ENCODE measurements around the gene CATSPERZ.

The CATSPERZ gene

DNA sequence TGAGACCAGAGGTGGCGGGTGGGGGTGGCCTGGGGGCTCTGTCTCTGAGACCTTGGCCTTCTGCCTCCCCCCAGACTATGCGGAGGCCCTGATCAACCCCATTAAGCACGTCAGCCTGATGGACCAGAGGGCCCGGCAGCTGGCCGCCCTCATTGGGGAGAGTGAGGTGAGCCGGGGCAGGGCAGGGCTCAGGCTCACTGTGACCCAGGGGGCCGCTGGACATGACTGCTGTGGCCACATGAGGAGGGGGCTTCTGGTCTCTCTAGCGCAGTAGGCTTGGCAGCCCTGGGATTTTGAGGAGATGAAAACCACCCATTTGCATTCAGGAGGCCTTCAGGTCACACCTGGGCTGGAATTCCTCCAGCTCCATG lies 36.2 kb upstream of the CATSPERZ start:
- DNase-seq (ENCODE audit: low spot score), result no peak

DNA sequence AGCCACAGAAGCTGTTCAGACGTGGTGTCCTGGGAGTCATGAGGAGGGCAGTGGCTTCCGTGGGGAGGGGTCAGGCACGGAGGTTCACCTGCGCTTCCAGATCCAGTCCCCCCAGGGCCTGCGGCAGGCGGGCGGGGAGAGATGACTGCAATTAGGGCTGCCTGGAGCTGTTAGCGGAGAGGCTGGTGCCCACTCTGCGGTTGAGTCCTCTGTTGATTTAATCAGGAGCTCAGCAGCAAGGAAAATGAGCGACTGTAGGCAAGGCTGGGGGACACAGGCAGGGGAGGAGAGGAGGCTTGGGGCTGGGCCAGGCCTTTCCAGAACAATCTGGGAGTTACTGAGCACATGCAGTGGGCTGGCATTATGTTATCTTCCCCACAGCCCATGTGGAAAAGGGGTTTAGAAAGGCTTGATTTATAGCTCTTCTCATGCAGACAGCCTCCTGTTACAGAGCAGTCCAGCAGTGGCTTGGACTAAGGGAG lies 35.7 kb upstream of the CATSPERZ start:
- peak; percentile 79 for DNase-seq (ENCODE audit: low spot score)

DNA sequence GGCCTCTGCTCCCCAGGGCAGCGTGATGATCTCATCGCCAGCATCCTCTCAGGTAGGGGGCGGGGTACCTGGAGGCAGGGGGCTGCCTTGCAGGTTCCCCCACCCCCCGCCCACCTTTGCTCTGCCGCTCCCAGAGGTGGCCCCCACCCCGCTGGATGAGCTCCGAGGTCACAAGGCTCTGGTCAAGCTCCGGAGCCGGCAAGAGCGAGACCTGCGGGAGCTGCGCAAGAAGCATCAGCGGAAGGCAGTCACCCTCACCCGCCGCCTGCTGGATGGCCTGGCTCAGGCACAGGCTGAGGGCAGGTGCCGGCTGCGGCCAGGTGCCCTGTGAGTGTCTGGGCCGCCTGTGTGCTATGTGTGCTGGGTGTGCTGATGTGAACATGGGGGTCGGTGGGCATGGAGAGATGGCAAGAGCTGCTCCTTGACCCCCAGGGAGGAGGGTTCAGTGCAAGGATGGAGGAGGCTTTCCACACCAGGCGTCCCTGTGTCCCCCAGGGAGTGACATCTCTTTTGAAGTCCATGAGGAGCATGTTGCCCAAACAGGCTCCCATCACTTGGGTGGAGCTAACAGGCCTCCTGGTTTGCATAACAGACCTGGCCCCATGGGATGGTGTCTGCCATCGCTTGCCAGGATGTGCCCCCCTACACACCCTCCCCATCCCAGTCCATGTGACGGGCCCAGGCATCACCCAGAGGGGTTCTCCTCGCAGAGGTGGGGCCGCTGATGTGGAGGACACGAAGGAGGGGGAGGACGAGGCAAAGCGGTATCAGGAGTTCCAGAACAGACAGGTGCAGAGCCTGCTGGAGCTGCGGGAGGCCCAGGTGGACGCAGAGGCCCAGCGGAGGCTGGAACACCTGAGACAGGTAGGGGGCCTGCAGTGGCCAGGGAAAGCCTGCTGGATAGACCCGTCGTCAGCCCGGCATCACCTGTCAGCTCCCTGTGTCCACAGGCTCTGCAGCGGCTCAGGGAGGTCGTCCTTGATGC lies 34.7 kb upstream of the CATSPERZ start:
- no peak for DNase-seq (ENCODE audit: low spot score)

DNA sequence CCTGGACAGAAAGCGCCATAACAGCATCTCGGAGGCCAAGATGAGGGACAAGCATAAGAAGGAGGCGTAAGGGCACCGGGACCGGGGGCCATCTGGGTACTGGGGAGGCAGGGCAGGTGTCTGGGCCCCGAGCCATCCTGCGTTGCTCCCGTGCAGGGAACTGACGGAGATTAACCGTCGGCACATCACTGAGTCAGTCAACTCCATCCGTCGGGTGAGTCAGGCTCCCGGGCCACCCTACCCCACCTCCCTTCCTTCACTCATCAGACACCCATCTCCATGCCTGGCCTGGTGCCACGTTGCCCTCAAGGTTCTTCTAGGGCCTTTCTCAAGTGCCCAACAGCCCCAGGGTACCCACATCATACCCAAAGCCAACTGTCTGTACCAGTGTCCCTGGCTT lies 33.8 kb upstream of the CATSPERZ start:
- no peak for DNase-seq (ENCODE audit: low spot score)

DNA sequence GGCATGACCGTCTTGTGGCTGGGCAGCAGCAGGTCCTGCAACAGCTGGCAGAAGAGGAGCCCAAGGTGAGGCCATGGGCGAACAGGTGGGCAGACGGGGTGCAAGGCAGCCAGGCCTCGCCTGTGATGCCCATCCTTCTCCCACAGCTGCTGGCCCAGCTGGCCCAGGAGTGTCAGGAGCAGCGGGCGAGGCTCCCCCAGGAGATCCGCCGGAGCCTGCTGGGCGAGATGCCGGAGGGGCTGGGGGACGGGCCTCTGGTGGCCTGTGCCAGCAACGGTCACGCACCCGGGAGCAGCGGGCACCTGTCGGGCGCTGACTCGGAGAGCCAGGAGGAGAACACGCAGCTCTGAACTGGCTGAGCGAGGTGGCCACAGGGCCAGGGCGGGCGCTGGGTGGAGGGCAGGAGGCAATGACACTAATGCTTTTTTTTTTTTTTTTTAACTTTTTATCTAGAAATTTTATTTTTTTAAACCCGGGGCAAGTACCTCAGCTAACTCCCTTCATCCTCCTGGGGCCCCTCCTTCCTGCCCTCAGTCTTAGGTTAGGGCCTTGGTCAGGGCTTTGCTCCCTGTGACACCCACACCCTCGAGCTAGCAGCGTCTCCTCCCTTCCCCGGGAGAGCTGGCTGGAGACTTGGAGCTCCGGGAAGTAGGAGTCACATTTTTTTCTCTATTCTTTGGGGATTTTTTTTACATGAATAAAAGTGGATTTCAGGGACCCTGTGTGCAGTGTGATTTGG lies 32.8 kb upstream of the CATSPERZ start:
- no peak for DNase-seq (ENCODE audit: low spot score)

DNA sequence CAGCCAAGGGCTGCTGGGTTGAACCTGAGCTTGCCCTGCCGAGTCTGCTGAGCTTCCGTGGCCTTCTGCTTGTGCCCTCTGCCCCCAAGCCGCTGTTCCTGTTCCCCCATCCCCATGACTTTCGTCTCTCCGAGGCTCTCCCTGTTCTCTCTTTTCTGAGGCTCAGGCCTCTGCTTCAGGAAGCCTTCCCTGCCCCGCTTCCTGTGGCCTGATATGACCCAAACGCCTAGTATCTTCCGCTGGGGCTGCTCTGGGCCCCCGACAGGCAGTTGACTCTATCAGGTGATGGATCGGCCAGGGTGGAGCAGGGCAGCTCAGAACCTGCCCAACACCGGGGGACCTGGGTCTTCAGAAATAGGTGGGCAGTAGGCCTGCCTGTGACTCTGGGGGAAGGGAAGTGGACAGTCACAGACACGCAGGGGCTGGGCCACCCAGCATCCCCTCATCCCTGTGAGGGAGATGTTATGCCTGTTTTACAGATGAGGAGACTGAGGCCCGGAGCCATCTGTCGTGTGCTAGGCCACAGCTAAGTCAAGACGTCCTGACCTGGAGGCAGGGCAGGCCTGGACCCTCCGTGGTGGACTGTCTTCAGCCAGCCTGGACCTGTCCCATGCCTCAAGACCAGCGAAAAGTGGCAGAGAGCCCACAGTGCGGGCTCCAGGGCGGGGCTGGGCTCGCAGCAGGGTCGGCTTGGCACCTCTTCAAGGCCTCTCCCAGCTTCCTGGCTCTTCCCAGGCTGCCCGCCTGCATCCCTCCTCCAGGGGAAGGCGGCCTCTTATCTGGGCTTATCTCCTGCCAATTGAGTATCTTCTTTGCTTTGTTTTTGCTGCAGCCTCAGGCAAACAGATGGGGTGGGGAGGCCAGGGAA lies 31.9 kb upstream of the CATSPERZ start:
- DNase-seq (ENCODE audit: low spot score), result peak; percentile 63

DNA sequence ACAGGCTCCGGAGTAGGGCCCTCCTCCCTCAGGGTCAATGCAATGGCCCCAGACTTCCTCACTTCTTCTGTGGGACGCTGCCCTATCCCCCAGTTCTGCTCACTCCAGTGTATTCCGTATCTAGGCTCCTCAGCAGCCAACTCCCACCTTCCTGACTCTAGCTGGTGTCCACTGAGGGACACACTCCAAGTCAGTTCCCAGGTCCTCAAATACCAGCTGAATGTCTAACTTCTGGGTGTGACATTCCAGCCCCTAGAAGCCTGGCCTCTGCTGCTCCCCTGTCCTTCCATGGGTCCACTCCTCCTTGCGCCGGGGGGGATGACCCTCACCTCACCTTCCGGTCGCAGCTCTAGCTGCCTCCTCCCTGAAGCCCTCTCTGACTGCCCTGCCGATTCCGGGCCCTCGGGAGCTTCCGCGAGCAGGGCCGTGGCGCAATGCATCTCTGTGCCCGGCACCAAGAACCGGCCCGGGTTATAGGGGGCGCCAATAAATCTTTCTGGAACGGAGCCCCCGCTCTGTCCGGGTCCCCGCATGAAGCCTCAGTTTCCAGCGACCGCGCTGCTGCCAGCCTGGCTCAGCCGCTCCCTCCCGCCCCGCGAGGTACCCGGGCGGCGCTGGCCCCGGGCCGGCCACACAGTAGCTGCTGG lies 31.1 kb upstream of the CATSPERZ start:
- DNase-seq (ENCODE audit: low spot score), result peak; percentile 46

DNA sequence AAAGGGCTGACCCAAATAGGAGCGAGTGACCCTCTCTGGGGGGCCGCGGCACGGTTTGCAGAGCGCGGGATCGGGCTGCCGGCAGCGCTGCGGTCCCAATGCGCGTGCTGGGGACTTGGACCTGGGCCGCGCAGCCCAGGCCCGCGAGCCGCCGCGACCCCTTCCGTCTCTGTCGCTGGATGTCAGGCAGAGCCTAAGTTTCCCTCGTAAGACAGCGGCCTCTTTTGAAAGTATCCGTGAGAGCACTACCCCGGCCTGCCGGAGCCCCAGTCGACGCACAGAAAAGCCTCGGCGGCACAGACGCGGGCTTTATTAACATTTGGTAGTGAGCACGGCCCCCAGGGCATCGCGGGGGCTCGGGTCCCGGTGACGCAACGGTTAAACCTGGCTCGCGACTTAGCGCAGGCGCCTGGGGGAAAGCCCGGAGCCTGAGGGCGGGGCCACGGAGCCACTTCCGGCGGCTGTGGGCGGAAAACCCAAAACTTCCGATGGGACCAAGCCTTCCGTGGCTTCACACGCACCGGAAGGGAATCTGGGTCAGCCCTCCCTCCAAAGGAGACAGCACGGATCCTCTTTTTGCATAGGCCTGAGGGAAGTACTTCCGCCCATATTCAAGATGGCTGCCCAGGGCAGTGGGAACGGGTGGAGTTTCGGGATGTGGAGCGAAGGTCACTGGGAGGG lies 30.5 kb upstream of the CATSPERZ start:
- peak; percentile 100 for DNase-seq (ENCODE audit: low spot score)

DNA sequence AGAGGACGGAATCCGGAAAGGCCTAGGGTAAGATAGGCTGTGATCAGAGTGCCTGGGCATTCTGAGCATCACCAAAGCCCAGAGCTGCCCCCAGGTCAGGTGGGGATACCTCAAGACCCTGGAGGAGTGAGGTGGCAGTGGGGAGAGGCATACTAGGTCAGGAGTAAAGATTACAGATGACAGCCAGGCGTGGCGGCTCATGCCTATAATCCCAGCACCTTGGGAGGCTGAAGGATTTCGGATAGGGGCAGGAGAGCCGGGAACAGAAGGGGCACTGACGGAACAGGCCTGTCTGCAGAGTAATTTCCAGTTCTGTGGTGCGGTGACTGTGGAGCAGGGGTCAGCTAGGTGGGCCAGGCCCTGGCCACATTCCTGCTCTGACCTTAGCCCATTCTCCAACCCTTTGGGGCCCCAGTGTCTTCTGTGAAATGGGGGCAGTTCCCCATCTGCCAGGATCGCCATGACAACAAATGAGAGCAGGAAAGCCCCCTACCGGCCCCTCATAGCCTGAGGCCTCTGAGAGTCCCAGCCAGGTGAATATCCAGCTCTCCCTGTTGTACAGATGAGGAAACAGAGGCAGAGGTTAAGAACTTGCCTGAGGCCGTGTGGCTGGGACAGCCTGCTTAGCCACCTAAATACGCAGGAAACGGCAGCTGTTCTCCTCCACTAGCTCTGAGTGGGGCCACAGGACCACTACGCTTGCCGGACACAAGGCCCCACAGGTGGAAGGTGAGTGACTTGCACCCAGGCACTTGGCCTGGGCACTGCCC lies 24.9 kb upstream of the CATSPERZ start:
- no peak for DNase-seq (ENCODE audit: low spot score)

DNA sequence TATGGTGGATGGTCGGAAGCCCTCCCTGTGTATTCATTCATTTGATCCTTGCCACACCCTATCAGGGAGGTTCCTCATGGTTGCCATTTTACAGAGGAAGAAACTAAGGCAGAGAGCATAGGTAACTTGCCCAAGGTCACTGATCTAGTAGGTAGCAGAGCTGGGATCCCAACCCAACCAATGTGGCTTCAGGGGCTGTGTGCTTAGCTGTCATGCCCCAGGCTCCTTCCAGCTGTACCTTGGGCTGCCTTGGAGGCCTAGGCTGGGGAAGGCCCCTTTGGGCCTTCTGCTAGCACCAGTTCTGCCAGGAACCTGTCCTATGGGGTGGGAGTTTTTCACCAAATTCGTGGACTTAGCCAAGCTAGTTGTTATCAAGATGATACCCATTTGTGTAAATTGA lies 24.3 kb upstream of the CATSPERZ start:
- DNase-seq (ENCODE audit: low spot score), result no peak

DNA sequence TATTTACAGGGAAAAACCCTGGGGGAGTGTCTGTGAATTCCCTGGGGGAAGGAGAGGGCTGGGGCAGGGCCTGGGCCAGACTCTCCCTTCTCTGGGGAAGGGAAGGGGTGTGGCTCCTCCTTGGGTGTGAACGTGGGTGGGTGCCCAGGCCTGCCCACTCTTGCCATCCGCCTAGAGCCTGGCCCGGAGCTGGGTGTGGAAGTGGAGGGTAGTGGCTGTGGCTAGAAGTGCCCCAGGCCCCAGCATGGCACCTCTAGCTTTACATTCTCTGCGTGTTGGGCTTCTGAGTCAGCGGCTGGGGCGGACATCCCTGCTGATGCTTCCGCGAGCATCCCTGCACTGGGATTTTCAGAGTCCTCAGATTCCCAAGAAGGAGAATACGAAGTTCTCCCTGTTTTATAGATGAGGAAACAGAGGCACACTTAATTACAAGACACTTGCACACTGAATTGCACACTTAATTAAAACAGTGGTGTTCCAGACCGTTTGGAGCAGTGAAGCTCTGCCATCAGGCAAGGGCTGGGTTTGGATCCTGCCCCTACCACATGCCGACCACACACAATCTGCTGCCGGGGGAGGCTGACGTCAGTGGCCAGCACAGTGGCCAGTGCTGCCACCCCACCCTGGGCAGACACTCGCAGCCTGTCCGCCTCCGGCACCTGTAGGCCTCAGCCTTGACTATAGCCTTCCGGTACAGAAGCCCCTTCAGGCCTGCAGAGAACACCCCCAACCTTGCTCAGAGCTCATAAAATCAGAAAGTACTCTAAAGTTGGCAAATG lies 23.3 kb upstream of the CATSPERZ start:
- no peak for DNase-seq (ENCODE audit: low spot score)

DNA sequence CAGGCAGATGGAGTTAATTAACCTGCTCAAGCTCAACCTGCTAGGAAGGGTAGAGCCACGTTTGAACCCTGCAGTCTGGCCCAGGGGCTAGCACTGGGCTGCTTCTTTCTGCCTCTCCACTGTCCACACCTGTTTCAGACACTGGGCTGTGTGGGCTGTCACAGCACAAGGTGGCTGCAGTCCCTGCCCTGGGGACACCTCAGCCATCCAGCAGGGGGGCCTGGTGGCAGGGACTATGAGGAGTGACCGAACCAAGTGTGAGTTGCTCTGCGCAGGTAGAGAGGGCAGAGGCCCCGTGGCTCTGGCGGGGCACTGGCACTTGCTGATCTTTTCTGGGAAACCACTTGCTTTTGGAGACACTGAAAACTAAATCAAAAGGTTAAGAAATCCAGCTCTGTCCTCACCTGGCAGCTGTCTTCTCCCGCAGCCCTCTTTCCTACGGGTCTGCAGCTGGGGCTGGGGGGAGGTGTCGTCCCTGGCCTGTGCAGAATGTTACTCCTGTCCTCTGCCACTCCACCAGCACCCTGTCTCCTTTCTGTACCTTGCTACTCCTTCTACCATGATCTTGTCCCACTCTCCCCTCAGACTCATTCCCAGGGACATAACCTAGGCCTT lies 21.5 kb upstream of the CATSPERZ start:
- DNase-seq (ENCODE audit: low spot score), result no peak

DNA sequence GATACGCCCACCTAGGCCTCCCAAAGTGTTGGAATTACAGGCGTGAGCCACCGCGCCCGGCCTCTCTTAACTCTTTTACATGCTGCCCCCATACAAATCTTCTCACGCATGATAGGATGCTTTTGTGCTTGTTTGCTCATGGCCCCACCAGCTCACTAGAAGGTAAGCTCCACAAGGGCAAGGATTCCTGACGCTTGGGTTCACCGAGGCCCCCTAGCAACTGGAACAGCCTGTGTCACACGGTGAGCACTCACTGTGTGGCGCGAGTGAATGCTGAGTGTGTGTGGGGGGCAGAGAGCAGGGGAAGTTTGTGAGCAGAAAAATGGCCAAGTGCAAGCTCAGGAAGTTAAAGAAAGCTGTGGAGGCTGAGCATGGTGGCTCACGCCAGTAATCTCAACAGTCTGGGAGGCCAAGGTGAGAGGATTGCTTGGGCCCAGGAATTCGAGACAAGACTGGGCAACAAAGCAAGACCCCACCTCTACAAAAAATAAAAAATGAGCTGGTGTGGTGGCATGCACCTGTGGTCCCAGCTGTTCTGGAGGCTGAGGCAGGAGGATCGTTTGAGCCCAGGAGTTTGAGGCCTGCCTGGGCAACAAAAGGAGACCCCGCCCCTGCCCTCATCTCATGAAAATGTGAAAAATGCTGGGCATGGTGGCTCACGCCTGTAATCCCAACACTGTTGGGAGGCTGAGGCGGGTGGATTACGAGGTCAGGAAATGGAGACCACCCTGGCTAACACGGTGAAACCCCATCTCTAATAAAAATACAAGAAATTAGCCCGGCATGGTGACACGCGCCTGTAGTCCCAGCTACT lies 18.0 kb upstream of the CATSPERZ start:
- no peak for DNase-seq (ENCODE audit: low spot score)

DNA sequence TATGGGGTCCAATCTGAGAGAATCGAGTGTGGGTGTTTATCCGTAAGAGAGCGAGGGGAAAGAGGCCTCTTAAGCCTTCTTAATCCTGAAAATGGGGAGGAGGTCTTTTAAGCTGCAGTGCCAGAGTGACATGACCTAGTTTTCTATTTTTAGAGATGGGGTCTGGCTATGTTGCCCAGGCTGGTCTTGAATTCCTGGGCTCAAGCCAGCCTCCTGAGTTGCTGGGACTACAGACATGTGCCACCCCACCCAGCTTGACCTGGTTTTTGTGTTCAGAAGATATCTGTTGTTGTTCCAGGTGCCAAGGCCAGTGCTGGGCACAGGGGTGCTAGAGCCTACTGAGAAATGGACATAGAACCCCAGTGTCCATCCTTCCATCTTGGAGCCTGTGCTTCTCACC lies 17.1 kb upstream of the CATSPERZ start:
- no peak for DNase-seq (ENCODE audit: low spot score)

DNA sequence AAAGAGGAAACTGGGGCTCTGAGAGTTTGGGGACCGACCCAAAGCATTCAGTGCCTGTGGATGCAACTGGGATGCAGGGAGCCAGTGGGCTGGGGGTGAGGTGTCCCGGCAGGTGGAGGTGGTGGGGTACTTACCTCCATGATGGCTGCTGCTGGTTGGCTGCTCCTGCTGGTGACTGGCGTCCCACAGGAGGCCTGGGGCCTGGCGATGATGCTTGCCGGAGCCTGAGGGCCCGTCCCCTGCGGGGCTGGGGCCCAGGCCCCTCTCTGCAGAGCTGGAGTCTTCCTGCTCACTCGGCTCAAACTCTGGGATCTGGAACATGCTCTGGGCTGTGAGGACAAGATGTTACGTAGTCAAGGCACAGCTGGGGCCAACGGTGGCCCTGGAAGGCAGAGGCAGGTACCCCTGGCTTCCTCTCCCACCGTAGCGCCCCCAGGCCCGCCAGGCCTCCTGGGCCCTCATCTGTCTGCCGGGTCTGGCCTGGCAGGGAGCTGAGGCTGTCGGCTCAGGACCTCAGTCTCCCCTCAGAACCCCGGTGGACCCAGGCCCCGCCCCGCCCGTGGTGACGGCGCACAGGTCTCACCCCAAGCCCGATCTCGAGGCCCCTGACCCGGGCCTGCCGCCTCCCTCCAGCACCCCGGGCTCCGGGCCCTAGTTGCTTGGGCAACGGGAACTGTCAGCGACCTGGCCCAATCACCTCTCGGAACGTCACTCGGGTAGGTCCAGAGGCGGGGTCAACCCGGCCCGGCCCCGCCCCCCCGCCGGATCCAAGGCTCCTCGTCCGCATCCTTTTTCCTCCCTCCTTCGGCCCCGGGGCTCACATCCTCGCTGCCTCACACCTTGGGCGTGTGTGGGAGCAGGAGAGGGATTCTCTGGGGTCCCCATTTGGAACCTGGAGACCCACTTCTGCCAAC lies 15.9 kb upstream of the CATSPERZ start, which contains the start of gene BAD:
BAD (minus strand) TSS at position 618 of the 914 bp plus-strand sequence; CDS start at position 321, 297 bp downstream.
- peak; percentile 92 for DNase-seq (ENCODE audit: low spot score)

All from SK-N-DZ (cell line).